Measurements from ENCODE around the gene ZC3H18. TPM values are rescaled to one million over a fixed set of nuclear protein-coding genes. Genes with fewer than 3 reads are reported as not detected.

Gene ZC3H18
- total and polyA plus RNA-seq, 2 experiments from 2014 or later = 26.8 to 26.9 TPM

DNA sequence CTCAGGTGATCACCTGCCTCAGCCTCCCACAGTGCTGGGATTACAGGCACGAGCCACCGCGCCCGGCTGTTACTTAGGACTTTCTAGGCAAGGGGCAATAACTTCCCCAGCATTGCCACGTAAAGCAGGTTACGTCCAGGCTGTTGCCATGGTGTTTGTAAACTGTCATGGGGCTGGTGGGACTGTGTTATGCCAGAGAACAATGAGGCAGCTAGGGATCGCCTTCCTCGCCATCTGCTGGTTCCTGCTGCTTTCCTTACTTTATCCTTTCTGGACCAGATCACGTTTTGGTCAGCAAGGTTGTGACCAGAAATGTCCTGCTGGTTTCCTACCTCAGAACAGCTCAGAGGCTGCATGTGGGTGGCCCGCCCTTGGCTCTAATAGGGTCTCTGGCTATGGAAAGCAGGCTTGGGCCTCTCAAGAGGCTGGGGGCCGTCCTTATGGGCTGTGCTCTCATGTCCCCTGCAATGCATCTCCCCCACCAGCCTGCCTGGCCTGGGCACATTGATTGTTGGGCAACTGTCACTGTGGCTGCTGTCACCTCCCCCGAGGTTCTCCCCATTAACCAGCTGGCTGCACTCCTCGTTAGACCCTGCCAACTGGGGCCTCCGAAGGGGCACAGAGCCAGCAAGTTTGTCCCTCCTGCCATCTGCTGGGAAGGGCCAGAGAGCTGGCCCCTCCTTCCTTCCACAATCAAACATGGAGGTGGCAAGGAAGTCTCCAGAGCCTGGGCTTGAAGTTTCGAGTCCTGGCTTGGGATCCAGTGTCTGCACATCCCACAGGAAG is 28.2 kb upstream of the ZC3H18 start:
- Histone ChIP-seq H3K4me3 (no peak overlapping the region), H3K27ac (no peak overlapping the region), H3K36me3 (no peaks in the 10 kb centered on the region), H3K27me3 (peaks cover 14% of the 10 kb centered on the region), H3K4me1 (ENCODE audit: low read depth) (no peaks in the 10 kb centered on the region), H3K9me3 (ENCODE audit: low read depth) (no peaks in the 10 kb centered on the region)
- no peak for DNase-seq (ENCODE audit: low read depth in 1 of 2, low spot score in 1 of 2)
- TF ChIP-seq, protein P1, sequence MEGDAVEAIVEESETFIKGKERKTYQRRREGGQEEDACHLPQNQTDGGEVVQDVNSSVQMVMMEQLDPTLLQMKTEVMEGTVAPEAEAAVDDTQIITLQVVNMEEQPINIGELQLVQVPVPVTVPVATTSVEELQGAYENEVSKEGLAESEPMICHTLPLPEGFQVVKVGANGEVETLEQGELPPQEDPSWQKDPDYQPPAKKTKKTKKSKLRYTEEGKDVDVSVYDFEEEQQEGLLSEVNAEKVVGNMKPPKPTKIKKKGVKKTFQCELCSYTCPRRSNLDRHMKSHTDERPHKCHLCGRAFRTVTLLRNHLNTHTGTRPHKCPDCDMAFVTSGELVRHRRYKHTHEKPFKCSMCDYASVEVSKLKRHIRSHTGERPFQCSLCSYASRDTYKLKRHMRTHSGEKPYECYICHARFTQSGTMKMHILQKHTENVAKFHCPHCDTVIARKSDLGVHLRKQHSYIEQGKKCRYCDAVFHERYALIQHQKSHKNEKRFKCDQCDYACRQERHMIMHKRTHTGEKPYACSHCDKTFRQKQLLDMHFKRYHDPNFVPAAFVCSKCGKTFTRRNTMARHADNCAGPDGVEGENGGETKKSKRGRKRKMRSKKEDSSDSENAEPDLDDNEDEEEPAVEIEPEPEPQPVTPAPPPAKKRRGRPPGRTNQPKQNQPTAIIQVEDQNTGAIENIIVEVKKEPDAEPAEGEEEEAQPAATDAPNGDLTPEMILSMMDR (IDR thresholded peaks at IDR 0.05; ENCODE audit: low read depth, low read length) = no peak

GRCh38 chr16:88543230-88543813 is 26.9 kb upstream of the ZC3H18 start:
- Histone ChIP-seq H3K36me3 (no peaks in the 10 kb centered on the region), H3K4me1 (ENCODE audit: low read depth) (no peaks in the 10 kb centered on the region), H3K27me3 (peaks cover 21% of the 10 kb centered on the region), H3K4me3 (no peak overlapping the region), H3K9me3 (ENCODE audit: low read depth) (no peaks in the 10 kb centered on the region), H3K27ac (no peak overlapping the region)
- DNase-seq (ENCODE audit: low read depth in 1 of 2, low spot score in 1 of 2) = no peak
- TF ChIP-seq, protein P1 (IDR thresholded peaks at IDR 0.05; ENCODE audit: low read depth, low read length) = no peak

DNA sequence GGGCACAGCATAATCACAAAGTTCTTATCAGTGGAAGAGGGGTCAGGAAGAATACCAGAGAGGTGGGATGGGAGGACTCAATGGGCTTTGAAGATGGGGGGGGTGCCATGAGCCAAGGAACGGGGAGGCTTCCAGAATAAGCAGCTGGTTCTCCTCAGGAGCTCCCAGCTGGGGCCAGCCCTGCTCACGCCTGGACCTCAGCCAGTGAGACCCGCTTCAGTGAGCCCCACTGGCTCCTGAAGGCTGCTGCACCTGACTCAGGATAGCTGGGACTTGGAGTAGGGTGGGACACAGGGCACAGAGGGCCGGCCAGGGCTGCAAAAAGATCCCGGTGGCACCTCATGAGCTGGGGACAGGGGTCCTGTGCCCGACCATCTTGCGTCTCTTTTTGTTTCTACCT is 24.4 kb upstream of the ZC3H18 start:
- Histone ChIP-seq H3K36me3 (no peaks in the 10 kb centered on the region), H3K9me3 (ENCODE audit: low read depth) (no peaks in the 10 kb centered on the region), H3K27ac (no peak overlapping the region), H3K4me3 (no peak overlapping the region), H3K27me3 (peaks cover 25% of the 10 kb centered on the region), H3K4me1 (ENCODE audit: low read depth) (no peaks in the 10 kb centered on the region)
- TF ChIP-seq, protein P1 (IDR thresholded peaks at IDR 0.05; ENCODE audit: low read depth, low read length) = no peak
- no peak for DNase-seq (ENCODE audit: low read depth in 1 of 2, low spot score in 1 of 2)

GRCh38 chr16:88548131-88548874 is 21.9 kb upstream of the ZC3H18 start:
- no peak overlapping the region for H3K4me3 ChIP-seq
- H3K9me3 ChIP-seq (ENCODE audit: low read depth) = no peaks in the 10 kb centered on the region
- no peak overlapping the region for H3K27ac ChIP-seq
- H3K4me1 ChIP-seq (ENCODE audit: low read depth) = no peaks in the 10 kb centered on the region
- TF ChIP-seq, protein P1 (IDR thresholded peaks at IDR 0.05; ENCODE audit: low read depth, low read length) = no peak
- peaks cover 25% of the 10 kb centered on the region for H3K27me3 ChIP-seq
- no peaks in the 10 kb centered on the region for H3K36me3 ChIP-seq
- DNase-seq (ENCODE audit: low read depth in 1 of 2, low spot score in 1 of 2) = no peak

GRCh38 chr16:88548985-88549384 is 21.2 kb upstream of the ZC3H18 start:
- Histone ChIP-seq H3K27ac (no peak overlapping the region), H3K36me3 (no peaks in the 10 kb centered on the region), H3K9me3 (ENCODE audit: low read depth) (no peaks in the 10 kb centered on the region), H3K4me3 (no peak overlapping the region), H3K4me1 (ENCODE audit: low read depth) (no peaks in the 10 kb centered on the region), H3K27me3 (peaks cover 25% of the 10 kb centered on the region)
- TF ChIP-seq, protein P1 (IDR thresholded peaks at IDR 0.05; ENCODE audit: low read depth, low read length) = no peak
- no peak for DNase-seq (ENCODE audit: low read depth in 1 of 2, low spot score in 1 of 2)

All from cardiac muscle cell (in vitro differentiated cells and primary cell).